Muscle of leg (tissue), 11 donors: ENCODE results near the gene RIMBP2. TPM values are rescaled to one million over a fixed set of nuclear protein-coding genes. Genes with fewer than 3 reads are reported as not detected.

ENCODE experiments used
- DNase-seq: peaks from one replicate; pipeline ENCODE4 v3.0.0; 2013
- H3K27ac ChIP-seq: one replicate; pipeline ENCODE4 v1.5.1; 2013; ENCODE audit warnings: mild to moderate bottlenecking, low read length, control low read depth
- H3K27me3 ChIP-seq: one replicate; pipeline ENCODE4 v1.6.1; 2013; ENCODE audit warnings: low read length; ENCODE audit not compliant: control insufficient read depth, insufficient read depth
- H3K36me3 ChIP-seq: one replicate; pipeline ENCODE4 v1.6.1; 2013; ENCODE audit warnings: low read length; ENCODE audit not compliant: control insufficient read depth, insufficient read depth
- H3K4me1 ChIP-seq: one replicate; pipeline ENCODE4 v1.6.1; 2013; ENCODE audit warnings: low read length; ENCODE audit not compliant: control insufficient read depth, insufficient read depth
- H3K4me3 ChIP-seq: one replicate; pipeline ENCODE4 v1.5.1; 2013; ENCODE audit warnings: low read length, control low read depth
- H3K9me3 ChIP-seq: replicated peaks from 2 replicates; pipeline ENCODE4 v1.6.1; 2013; ENCODE audit warnings: low read depth, low read length; ENCODE audit not compliant: control insufficient read depth
- WGBS: methylation state at CpG from one replicate; pipeline ENCODE4 v1.1.5; 2013; ENCODE audit warnings: missing lambda C conversion rate; ENCODE audit not compliant: insufficient coverage; 5-methylcytosine and 5-hydroxymethylcytosine counted together
- polyA plus RNA-seq, 8 donors: library from polyadenylated mRNA; unstranded; fragments of 120-200 nt; gene quantifications; one replicate each; pipeline versions ENCODE4 v1.2.1 to v1.2.3, GENCODE V29; 2013; ENCODE audit warnings: inconsistent platforms in 1 of 8, low replicate concordance in 1 of 8; ENCODE audit not compliant: insufficient read length in 8 of 8, insufficient read depth in 1 of 8
- total RNA-seq: library from RNA; stranded (reverse); fragments of 120-200 nt; gene quantifications from one replicate; pipeline ENCODE4 v1.2.4, GENCODE V29; 2013

The RIMBP2 gene
- total and polyA plus RNA-seq, 9 donors, result 0.46 to 2.1 (median 0.87) TPM

DNA sequence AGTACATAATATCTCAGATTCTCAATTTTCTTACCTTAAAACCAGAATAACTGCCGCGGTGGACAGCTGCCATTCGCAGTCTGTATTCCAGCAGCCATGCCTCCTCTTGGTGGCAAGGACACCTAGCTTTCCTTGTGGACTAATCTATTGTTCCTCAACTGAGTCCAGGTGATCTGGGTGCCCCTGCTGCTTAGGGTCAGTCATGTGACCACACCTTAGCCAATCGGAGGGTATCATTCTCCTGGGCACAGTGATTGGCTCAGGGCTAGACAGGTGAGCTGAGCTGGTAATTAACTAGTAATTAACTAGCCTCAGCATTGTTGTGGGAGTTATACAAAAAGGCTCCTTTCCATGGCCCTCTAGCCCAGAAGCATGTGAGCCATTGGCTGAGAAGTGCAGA, 55.0 kb downstream of the RIMBP2 start:
- H3K4me3 ChIP-seq, result no peak overlapping the region
- no peaks in the 10 kb centered on the region for H3K27me3 ChIP-seq
- DNase-seq, result no peak
- H3K27ac ChIP-seq, result no peak overlapping the region
- H3K36me3 ChIP-seq, result no peaks in the 10 kb centered on the region
- H3K4me1 ChIP-seq, result no peaks in the 10 kb centered on the region
- 91% methylated on average over 4 of the region's 4 CpGs for WGBS
- no peaks in the 10 kb centered on the region for H3K9me3 ChIP-seq

DNA sequence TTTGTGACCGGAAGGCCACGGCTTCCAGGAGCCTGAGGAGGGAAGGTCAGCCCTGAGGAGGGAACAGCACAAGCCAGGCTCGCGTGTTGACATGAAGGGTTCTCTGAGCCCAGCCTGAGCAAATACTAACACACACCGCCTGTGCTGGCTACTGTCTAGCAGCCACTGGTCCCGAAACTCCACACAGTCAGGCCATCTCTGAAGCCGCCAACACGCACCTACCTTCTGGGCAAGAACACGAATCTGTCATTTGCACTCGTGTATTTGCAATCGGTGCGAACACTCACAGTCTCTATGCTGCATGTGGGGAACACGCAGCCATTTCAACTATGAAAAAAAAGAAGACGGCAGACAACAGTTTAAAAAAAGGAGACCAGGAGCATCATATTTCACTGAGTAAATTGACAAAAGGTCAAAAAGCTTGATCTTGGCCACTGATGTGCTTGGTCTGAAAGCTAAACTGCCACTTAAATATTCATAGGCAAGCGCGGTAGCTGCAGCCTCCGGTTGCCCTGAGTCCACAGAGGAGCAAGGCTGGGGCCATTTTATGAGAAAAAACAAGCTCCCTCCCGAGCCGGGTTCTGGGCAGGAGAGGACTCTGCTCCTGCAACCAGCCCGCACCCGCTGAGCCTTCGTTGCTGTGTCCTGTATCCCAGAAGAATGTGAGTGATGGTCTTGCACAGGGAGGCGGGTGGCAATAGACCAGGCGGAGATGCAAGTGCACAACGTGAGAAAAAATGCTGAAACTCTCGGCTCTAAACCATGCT, 57.8 kb downstream of the RIMBP2 start:
- no peaks in the 10 kb centered on the region for H3K4me1 ChIP-seq
- no peaks in the 10 kb centered on the region for H3K36me3 ChIP-seq
- no peak for DNase-seq
- H3K4me3 ChIP-seq, result no peak overlapping the region
- no peaks in the 10 kb centered on the region for H3K9me3 ChIP-seq
- no peak overlapping the region for H3K27ac ChIP-seq
- 58% methylated on average over 26 of the region's 26 CpGs for WGBS
- H3K27me3 ChIP-seq, result no peaks in the 10 kb centered on the region

GRCh38 chr12:130656411-130656810, 59.7 kb downstream of the RIMBP2 start:
- H3K9me3 ChIP-seq, result peaks cover 2% of the 10 kb centered on the region

DNA sequence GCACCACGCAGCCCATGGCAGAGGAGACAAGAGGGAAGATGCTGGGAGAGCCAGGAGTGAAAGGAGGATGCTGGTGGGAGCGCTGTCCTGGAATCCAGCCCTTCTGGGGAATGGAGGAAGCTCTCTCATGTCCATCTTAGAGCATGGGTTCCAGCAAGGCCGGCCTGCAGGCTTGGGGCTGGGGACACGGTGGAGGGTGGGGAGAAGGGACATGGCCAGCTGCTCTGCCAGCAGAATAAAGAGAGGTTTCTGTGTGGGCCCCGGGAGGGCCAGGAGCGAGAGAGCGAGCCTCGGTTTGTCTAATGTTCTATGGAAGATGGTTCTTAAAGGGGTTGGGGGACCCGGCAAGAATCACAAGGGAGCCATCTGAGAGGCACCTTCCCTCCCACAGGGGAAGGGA, 60.2 kb downstream of the RIMBP2 start:
- H3K27me3 ChIP-seq, result no peaks in the 10 kb centered on the region
- DNase-seq, result no peak
- 76% methylated on average over 6 of the region's 9 CpGs for WGBS

More at GRCh38 chr12:130656411-130656810, 59.7 kb downstream of the RIMBP2 start:
- no peak for DNase-seq
- H3K36me3 ChIP-seq, result no peaks in the 10 kb centered on the region
- no peak overlapping the region for H3K4me3 ChIP-seq
- WGBS, result 78% methylated on average over 1 of the region's 8 CpGs
- no peaks in the 10 kb centered on the region for H3K27me3 ChIP-seq
- no peaks in the 10 kb centered on the region for H3K4me1 ChIP-seq
- H3K27ac ChIP-seq, result no peak overlapping the region

DNA sequence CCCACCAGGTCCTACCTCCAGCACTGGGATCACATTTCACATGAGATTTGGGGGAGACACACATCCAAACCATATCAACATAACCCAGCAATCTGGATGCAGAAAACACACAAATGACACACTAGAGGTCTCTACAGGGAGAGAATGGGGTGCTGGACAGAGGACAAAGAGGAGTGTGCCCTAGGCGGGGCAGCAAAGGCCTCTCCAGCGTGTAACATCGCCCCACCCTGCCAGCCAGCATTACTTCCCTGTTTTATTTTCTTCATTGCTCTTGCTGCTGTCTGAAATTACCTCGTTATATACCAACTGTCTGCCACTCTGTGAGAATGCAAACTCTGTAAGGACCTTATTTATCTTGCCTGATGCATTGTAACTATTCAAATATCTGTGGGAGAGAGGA, 61.1 kb downstream of the RIMBP2 start:
- DNase-seq, result no peak
- Histone ChIP-seq H3K9me3 (peaks cover 2% of the 10 kb centered on the region), H3K27ac (no peak overlapping the region), H3K36me3 (no peaks in the 10 kb centered on the region), H3K27me3 (no peaks in the 10 kb centered on the region), H3K4me3 (no peak overlapping the region), H3K4me1 (no peaks in the 10 kb centered on the region)
- WGBS, result 83% methylated on average over 3 of the region's 4 CpGs

More for the DNA sequence above, 60.2 kb downstream of the RIMBP2 start:
- Histone ChIP-seq H3K4me1 (no peaks in the 10 kb centered on the region), H3K9me3 (peaks cover 2% of the 10 kb centered on the region), H3K27ac (no peak overlapping the region), H3K4me3 (no peak overlapping the region), H3K36me3 (no peaks in the 10 kb centered on the region)

- Histone ChIP-seq H3K27ac (no peak overlapping the region), H3K4me3 (no peak overlapping the region), H3K4me1 (no peaks in the 10 kb centered on the region), H3K36me3 (no peaks in the 10 kb centered on the region), H3K9me3 (peaks cover 2% of the 10 kb centered on the region), H3K27me3 (peaks cover 2% of the 10 kb centered on the region)
- WGBS, result 84% methylated on average over 9 of the region's 16 CpGs
- no peak for DNase-seq
Measured at GRCh38 chr12:130651188-130651959, 64.7 kb downstream of the RIMBP2 start.

GRCh38 chr12:130650131-130650530, 66.0 kb downstream of the RIMBP2 start:
- Histone ChIP-seq H3K36me3 (no peaks in the 10 kb centered on the region), H3K27ac (no peak overlapping the region), H3K4me3 (no peak overlapping the region), H3K9me3 (peaks cover 2% of the 10 kb centered on the region), H3K4me1 (no peaks in the 10 kb centered on the region), H3K27me3 (peaks cover 4% of the 10 kb centered on the region)
- DNase-seq, result no peak
- WGBS, result 49% methylated on average over 9 of the region's 9 CpGs

GRCh38 chr12:130649101-130650045, 66.7 kb downstream of the RIMBP2 start:
- WGBS, result 89% methylated on average over 33 of the region's 37 CpGs
- no peaks in the 10 kb centered on the region for H3K4me1 ChIP-seq

DNA sequence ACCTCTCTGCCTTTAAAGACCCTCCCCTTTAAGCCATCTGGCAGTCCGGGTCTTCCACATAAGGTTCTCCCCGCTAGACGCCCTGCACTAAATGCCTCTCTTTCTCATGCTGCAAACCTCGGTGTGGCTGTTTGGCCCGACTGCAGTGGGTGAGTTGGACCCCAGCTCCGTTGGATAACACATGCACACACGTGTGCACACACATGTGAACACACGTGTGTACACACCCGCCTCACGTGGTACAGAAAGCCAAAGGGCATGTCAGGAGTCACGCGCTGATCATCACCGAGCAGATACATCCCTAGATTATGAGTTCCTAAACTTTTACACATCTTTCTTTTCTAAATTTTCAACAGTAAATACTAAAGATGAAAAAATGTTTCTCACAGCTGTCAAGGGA, 68.3 kb downstream of the RIMBP2 start:
- Histone ChIP-seq H3K36me3 (no peaks in the 10 kb centered on the region), H3K9me3 (peaks cover 2% of the 10 kb centered on the region), H3K4me3 (no peak overlapping the region), H3K27me3 (peaks cover 4% of the 10 kb centered on the region), H3K4me1 (no peaks in the 10 kb centered on the region), H3K27ac (no peak overlapping the region)
- 69% methylated on average over 8 of the region's 13 CpGs for WGBS
- DNase-seq, result no peak

More at GRCh38 chr12:130649101-130650045, 66.7 kb downstream of the RIMBP2 start:
- DNase-seq, result no peak
- H3K27me3 ChIP-seq, result peaks cover 4% of the 10 kb centered on the region
- H3K36me3 ChIP-seq, result no peaks in the 10 kb centered on the region
- H3K4me3 ChIP-seq, result no peak overlapping the region
- H3K9me3 ChIP-seq, result peaks cover 2% of the 10 kb centered on the region
- no peak overlapping the region for H3K27ac ChIP-seq
